Fibroblast of skin of right quadriceps (primary cell): ENCODE data around the gene ABHD13.
"Not testable (repeated sequence)": the region's sequence is repeated elsewhere in the genome, so short reads cannot be mapped to it uniquely, and the experiment has no call there.

Experiments used
- DNase-seq: peaks from one replicate; pipeline ENCODE4 v3.0.0-alpha.2; 2013

ABHD13 gene

GRCh38 chr13:108225440-108225839 is 7.2 kb downstream of the ABHD13 start:
- no peak for DNase-seq

- no peak for DNase-seq
Measured at GRCh38 chr13:108226184-108226583, 8.0 kb downstream of the ABHD13 start.

GRCh38 chr13:108227651-108228272 is 9.6 kb downstream of the ABHD13 start:
- peak; percentile 34 for DNase-seq

DNA sequence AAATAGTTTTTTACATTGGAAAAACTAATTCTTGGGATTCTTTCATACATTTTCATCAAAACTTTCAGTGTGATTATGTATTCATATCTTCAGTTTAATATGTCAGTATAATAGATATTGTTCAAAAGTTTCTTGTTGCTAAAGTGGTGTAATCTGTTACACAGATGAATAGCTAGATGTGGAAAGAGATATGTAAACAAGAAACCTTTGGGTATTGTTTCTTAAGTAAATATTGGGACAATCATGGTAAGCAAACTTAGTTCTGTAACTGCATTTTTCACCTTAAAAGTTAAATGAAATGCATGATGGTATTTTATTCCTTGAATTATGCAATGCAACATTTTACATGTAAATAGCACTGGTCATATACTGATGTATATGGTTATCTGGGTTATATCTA is 12.2 kb downstream of the ABHD13 start:
- DNase-seq = no peak

DNA sequence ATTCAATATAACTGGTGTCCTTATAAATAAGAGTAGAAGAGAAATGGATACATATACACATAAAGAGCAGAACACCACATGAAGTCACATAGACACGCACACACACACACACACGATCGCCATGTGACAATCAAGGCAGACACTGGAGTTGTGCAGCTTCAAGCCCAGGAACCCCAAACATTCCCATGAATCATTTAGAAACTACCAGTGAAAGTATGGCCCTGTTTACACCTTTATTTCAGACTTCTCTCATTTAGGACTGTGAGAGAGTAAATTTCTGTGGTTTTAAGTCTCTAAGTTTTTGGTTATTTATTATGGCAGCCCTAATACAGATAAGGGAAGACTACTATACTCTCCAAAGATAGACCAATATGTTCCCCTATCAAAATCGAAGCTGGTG is 31.0 kb downstream of the ABHD13 start:
- no peak for DNase-seq

DNA sequence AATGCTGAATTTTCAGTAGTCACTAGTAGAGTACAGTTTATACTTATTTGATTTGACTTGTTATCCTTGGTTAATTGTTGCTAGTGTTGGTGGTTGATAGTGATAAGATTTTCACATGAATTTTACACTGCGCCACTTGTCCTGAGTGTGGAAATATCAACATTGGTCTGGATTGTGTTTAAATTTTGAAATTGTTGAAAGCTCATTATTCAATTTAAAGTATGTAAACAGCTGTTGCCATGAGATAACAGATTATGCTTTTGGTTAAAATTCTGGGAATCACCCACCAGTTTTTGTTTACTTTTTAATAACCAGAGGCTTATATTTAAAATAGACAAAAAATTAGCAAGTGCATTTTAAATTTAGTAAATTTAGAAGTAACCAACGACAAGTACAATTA is 39.1 kb downstream of the ABHD13 start:
- DNase-seq = no peak

- DNase-seq = no peak
Measured at GRCh38 chr13:108263621-108264355, 45.6 kb downstream of the ABHD13 start.

DNA sequence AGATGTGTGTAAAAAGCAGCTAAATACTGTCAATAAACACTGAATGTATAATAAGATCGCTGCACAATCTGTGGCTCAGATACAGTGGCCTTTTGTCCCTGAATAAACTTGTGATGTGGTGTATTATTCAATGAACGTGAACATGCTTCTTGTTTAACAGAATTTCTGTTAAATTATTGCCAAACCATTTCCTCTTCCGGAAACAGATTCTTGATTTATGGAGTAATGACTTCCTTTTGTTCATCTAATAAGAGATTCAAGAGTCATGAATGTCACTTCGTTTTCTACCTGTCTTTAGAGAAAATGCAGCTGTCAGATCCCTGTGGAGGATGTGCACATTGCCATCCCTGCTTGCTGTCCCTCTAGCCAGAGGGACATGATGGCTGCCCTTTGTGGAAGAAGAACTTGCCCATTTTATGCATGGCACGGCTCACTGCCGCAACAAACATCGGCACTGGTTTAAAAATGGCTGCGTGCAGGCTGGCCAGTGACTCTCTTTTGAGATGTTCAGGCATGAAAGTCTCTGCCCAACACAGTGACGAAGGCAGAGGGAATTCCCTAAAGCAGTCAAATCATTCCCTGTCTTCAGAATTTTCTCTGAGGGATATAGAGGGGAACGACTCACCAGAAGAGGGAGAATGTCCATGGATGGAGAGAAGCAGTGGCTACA is 48.3 kb downstream of the ABHD13 start:
- DNase-seq = no peak

DNA sequence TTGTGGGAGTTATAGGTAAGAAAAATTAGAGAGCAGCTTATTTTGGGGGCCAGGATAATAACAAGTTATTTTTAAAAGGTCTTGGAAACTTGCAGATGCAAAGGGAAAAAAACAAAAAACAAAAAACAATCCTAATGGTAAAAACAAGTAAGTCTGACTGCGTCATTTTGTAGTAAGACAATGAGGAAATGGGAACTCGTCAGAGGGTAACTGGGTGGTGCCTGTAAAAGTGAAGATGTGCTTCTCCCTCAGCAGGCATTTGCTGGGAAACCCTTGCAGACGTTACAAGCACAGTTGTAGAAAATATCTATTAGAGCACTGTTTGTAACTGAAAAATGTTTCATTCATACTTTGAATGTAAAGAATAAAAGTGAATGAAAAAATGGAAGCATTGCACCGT is 49.2 kb downstream of the ABHD13 start:
- no peak for DNase-seq

- not testable (repeated sequence) for DNase-seq
Measured at GRCh38 chr13:108267855-108268254, 49.7 kb downstream of the ABHD13 start.

GRCh38 chr13:108268466-108269112 is 50.4 kb downstream of the ABHD13 start:
- no peak for DNase-seq

DNA sequence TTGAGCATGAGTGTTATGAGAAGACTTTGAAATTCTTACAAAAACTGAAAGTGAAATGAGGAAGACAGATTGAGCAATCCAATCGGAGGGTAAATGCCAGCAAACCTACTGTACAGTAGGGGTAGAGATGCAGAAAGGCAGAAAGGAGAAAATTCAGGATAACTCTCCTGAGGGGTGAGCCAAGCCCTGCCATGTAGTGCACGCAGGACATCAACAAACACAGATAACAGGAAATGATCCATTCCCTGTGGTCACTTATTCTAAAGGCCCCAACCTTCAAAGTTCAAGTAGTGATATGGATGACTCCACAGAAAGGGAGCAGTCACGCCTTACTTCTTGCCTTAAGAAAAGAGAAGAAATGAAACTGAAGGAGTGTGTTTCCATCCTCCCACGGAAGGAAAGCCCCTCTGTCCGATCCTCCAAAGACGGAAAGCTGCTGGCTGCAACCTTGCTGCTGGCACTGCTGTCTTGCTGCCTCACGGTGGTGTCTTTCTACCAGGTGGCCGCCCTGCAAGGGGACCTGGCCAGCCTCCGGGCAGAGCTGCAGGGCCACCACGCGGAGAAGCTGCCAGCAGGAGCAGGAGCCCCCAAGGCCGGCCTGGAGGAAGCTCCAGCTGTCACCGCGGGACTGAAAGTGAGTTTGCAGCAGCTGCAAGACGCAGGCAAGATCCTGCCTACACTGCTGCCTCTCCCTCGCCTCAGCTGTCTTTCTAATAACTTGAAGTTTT is 51.6 kb downstream of the ABHD13 start, which contains the start of gene TNFSF13B:
TNFSF13B (plus strand) TSS at position 118 of the 728 bp plus-strand sequence; CDS start at position 296, 178 bp downstream.
- peak; percentile 12 for DNase-seq

DNA sequence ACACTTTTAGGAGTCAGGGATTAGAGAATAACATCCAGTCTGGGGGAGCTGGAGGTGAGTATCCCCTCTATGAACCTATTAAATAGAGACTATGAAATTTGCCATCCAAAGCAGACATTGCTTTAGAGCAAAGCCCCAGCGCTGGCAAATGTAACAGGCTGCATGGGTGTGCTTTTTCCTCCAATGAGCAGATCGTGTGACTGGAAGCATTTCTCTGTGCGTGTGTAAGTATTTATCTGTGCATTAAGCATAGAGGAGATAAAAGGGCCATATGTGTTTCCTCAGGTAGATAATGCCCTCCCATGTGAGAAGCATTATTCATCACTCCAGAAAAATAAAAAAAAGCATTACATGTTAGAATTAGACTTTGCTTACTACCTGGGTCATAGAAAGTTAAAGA is 52.2 kb downstream of the ABHD13 start:
- DNase-seq = no peak

DNA sequence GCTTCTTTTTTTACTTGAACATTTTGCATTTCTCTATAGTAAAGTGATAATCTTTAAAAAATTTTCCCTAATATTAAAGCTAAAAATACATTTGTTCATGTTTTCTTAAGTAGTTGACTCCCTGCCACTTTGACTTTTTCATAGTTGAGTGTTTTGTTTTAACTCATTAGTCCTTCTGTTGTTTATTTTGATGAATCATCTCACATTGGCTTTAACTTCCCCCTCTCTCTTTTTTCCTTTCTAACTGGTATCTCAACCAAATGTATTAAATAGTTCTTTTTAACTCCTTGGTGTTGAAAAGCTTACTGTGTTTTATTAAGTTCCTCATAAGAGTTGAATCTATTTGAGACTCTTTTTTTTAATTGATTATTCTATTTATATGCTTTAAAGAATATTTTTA is 54.1 kb downstream of the ABHD13 start:
- DNase-seq = no peak

GRCh38 chr13:108273429-108274118 is 55.4 kb downstream of the ABHD13 start:
- no peak for DNase-seq

GRCh38 chr13:108274718-108275117 is 56.5 kb downstream of the ABHD13 start:
- DNase-seq = no peak

- no peak for DNase-seq
Measured at GRCh38 chr13:108276060-108276459, 57.9 kb downstream of the ABHD13 start.

DNA sequence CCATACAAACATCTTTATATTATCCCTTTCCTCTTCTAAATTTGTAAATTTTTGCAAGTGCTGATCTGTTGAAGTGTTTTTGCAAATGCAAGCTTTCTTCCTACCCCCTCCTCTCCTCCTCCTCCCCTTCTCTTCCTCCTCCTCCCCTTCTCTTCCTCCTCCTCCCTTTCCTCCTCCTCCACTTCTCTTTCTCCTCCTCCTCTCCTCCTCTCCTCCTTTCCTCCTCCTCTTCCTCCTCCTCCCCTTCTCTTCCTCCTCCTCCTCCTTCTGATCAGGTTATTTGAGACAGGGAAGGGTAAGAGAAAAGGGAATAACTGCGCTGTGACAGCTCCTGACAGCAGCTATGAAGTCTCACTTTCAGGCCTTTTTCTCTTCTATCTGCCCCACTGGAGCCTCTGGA is 60.3 kb downstream of the ABHD13 start:
- DNase-seq = no peak

DNA sequence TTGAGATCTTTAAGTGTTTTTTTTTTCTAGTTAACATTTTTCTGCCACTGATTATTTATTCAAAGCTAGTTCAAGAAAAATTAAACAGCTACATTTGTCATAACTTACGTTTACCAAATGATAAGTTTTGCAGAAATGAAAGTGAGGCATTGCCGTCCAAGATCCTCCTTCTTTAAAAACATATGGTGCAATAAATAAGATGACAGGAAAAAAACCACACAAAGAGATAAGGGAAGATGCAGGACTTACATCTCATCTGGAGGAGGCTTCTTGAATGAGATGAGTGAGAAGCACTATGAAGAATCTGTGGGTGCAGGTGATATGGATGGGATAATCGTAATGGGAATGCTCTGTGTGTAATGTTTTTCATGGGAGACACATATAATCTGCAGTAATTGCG is 63.7 kb downstream of the ABHD13 start:
- DNase-seq = no peak

- no peak for DNase-seq
Measured at GRCh38 chr13:108283110-108283509, 64.9 kb downstream of the ABHD13 start.
